ENCODE data around the gene KCNMB2.

Gene KCNMB2

DNA sequence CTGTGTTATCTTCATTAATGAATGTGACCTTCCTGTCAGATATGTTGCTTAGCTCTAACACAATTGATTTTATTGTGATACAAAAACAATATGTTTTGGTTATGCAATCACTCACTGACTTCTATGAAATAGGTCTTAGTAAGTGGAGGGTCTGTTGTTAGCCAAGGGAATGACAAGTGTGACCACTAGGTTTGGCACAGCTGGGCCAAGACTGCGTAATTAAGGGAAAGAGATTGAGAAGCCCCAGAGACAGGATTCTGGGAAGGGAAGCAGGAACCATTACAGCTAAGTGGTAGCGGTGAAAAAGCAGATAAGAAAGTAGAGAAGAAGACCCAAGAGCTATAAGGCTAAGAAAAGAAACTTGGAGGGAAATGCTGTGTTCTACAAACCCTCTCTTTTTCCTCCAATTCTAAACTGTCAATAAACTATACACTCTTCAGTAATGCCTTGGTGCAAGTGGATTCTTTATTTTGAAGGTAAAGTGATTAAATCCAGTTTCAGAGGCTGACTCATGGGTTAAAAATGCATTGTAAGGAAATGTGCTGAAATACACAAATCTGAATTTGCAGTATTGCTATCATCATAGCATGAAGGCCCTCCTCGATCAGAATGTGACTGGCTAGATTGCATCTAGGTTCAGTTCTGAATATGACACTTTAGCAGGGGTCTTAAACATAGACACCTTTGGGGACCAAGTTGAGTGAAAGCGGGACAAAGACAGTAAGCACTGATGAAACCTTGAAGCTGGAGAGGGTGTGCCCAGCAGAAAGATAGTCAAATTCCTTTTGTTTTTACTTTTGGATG is 26.1 kb downstream of the KCNMB2 start:
- in situ Hi-C loops (cut with HindIII; ENCODE audit: low pct_unique_long_range_greater_than_20kb, low sequenced_read_pairs): no loop called here
- DNase-seq (ENCODE audit: low read depth in 1 of 2, low spot score in 1 of 2): no peak
- no peak for TF ChIP-seq JUND (IDR thresholded peaks at IDR 0.05; ENCODE audit: low read depth)

DNA sequence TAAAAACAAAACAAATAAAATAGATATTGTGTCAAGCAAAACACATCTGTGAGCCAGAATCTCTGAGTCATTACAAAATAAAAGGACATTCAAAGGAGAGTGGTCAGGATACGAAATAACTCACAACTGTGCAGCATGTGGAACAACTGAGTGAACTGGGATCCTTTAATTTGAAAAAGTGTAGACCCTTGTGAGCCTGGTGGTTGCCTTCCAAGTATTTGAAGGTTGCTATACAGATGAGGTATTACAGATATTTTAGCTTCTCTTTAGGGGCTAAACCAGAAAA is 26.7 kb downstream of the KCNMB2 start:
- no peak for TF ChIP-seq JUND (IDR thresholded peaks at IDR 0.05; ENCODE audit: low read depth)
- DNase-seq (ENCODE audit: low read depth in 1 of 2, low spot score in 1 of 2): no peak
- in situ Hi-C loops (cut with HindIII; ENCODE audit: low pct_unique_long_range_greater_than_20kb, low sequenced_read_pairs): no loop called here

DNA sequence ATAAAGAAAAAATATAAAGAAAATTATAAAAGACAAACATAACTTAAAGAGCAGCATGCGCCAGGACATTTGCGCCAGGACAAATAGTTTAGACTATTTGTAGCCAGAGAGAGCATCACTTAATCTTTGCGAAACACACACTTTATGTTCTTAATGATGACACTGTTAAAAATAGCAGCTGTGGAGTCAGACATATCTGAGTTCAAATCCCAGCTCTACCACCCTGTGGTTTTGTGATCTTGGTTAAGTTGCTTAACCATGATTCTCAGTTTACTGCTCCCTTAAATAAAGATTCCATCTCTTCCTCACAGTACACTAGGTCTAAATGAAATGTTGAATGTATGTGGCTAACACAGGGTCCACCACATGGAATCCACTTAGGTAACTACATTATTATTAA is 31.4 kb downstream of the KCNMB2 start:
- in situ Hi-C loops (cut with HindIII; ENCODE audit: low pct_unique_long_range_greater_than_20kb, low sequenced_read_pairs): no loop called here
- no peak for TF ChIP-seq JUND (IDR thresholded peaks at IDR 0.05; ENCODE audit: low read depth)
- DNase-seq (ENCODE audit: low read depth in 1 of 2, low spot score in 1 of 2): no peak

DNA sequence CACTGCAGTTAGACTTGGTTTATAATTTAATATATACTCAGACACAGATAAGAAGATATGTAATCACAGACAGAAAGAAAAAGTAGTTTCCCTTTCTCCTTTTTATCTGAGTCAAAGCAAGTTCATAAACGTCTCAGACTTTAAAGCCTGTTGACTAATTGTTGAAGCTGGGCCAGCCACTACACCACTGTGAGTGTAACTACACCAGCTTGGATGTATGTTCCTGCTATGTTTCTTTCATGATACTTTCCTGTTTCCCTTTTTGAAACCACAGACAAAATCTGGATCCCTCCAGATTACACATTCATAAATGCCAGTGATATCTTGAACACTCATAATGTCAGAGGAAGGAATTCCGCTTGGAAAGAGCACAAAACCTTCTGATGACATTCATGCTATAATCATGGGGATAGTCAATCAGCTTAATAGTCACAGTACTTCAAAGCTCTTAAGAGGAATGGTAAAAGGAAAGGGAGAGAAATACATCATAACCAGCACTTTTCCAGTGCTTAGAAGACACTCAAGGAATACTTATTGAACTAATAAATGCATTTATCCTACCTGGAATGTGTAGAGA is 32.0 kb downstream of the KCNMB2 start:
- TF ChIP-seq JUND (IDR thresholded peaks at IDR 0.05; ENCODE audit: low read depth): no peak
- DNase-seq (ENCODE audit: low read depth in 1 of 2, low spot score in 1 of 2): no peak
- in situ Hi-C loops (cut with HindIII; ENCODE audit: low pct_unique_long_range_greater_than_20kb, low sequenced_read_pairs): no loop called here

DNA sequence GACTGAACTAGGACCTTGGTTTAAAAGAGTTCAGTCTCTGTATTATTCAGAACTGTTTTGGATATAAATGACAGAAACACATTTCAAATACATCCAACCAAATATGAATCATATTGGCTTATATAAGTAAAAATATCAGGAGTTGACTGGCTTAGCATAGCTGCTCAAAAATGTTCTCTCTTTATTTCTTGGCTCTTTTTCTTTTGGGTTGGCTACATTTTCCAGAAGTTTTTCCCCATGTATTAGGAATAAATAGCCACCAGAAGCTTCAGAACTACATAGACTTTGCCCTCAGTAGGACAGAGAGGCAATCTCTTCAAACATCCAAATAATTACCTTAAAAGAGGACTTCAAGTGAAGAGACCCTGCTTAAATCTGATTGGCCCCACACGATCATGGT is 32.7 kb downstream of the KCNMB2 start:
- no peak for DNase-seq (ENCODE audit: low read depth in 1 of 2, low spot score in 1 of 2)
- in situ Hi-C loops (cut with HindIII; ENCODE audit: low pct_unique_long_range_greater_than_20kb, low sequenced_read_pairs): no loop called here
- no peak for TF ChIP-seq JUND (IDR thresholded peaks at IDR 0.05; ENCODE audit: low read depth)

DNA sequence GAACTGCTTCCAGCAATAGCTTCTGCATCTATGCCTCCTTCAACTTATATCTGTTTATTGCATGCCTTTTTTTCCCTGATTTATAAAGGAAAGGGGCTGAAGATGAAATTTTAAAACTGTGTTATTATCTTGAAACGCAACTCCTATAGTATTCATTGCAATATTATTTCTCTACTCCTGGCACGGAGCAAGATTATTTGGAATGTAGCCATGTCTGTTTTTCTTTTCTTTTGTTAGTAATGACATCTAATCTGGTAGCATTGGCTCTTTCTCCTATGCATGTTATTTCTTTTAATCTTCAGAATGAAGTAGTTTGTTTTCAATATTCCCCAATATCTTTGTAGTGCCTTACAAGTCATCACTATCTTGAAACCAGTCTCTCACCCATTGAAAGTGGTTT is 33.6 kb downstream of the KCNMB2 start:
- in situ Hi-C loops (cut with HindIII; ENCODE audit: low pct_unique_long_range_greater_than_20kb, low sequenced_read_pairs): no loop called here
- DNase-seq (ENCODE audit: low read depth in 1 of 2, low spot score in 1 of 2): no peak
- no peak for TF ChIP-seq JUND (IDR thresholded peaks at IDR 0.05; ENCODE audit: low read depth)

DNA sequence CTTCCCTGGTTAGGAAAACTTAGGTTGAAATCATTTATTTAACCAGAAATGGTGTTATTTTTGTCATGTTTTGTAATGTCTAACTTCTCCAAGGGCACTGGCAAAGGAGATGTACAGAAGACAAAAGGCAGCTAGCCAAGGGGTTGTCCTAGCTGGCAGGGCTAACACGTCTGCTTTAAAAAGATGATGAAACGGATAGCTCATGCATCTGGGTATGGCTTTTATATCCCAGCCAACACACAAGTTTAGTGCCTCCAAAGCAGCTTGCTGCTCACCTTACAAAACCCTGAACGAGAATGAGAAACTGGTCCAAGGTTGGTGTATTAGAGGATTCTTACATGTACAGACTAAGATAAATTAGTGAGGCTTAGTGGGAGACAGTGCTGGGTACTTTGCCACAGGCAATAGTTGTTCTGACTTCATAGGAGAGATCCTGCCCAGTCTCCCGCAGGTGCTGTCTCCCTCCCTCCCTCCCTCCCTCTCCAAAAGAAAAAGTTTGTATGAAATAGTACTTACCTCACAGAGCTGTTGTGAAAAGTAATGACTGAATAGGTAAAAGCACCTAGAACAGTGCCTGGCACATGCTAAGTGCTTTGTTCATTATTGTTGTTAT is 47.8 kb downstream of the KCNMB2 start:
- DNase-seq (ENCODE audit: low read depth in 1 of 2, low spot score in 1 of 2): peak in 1 of 2 experiments; percentile 33
- in situ Hi-C loops (cut with HindIII; ENCODE audit: low pct_unique_long_range_greater_than_20kb, low sequenced_read_pairs): no loop called here
- TF ChIP-seq JUND (IDR thresholded peaks at IDR 0.05; ENCODE audit: low read depth): no peak

DNA sequence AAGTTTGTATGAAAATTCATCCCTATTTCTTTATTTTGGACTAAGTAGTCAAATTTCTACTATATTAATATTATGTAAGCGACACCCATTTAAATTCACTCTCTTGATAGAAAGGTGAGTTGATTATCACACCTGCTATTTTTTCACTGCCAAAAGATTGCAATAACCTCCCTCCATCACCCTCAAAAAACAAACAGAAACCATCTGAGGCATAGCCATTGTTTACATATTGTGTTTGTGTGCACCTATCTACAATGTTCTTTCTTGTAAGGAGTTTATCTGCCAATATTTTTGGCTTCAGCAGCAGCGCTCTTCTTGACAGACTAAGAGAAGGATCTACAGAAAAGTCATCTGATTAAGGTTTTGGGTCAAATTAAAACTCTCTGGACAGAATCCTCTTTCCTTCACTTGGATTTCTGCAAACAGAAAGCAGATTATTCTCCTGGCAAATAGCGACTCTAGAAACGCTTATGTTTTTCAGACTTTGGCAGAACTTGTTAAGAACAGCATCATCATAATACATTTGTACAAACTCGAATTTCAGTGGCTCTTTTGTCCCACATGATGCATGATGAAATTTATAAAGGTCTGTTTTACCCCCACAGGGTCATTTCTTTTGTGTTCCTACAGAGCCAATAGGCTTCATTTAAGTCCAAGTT is 48.6 kb downstream of the KCNMB2 start:
- DNase-seq (ENCODE audit: low read depth in 1 of 2, low spot score in 1 of 2): no peak
- in situ Hi-C loops (cut with HindIII; ENCODE audit: low pct_unique_long_range_greater_than_20kb, low sequenced_read_pairs): no loop called here
- TF ChIP-seq JUND (IDR thresholded peaks at IDR 0.05; ENCODE audit: low read depth): no peak

DNA sequence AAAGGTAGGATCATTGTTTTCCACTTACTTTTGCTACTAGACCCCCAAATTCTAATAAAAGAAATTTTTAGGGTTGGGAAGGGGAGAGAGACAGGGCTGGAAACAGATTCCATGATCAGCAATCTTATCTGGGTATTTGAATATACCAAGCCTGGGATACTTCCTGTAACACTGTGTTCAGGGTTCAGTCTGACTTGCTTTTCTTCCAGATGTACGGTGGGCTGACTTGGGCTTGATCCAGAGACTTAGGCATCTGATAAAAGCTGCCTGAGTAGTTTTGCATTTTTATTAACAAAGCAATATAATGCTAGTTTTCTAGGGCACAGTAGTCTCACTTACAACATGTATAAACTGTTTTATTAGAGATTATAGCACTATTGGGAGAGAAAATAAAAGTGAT is 49.2 kb downstream of the KCNMB2 start:
- DNase-seq (ENCODE audit: low read depth in 1 of 2, low spot score in 1 of 2): no peak
- TF ChIP-seq JUND (IDR thresholded peaks at IDR 0.05; ENCODE audit: low read depth): no peak
- in situ Hi-C loops (cut with HindIII; ENCODE audit: low pct_unique_long_range_greater_than_20kb, low sequenced_read_pairs): no loop called here

DNA sequence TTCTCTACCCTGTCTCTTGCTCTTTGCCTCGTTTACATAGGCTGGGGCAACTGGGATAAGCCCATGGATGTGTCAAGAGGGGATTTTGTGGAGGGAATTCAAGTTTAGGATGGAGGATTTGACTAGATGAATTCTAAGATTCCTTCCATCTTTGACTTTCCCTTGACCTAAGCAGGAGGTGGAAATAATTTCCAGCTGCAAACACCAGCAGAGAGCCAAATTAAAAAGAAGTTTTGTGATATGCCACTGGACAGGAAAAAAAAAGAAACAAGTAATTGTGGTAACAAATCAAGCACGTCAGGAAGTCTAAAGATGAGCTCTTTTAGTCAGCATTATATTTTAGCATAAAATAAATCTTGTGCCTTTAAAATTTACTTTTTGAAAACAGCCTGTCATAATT is 49.8 kb downstream of the KCNMB2 start:
- no peak for TF ChIP-seq JUND (IDR thresholded peaks at IDR 0.05; ENCODE audit: low read depth)
- no peak for DNase-seq (ENCODE audit: low read depth in 1 of 2, low spot score in 1 of 2)
- in situ Hi-C loops (cut with HindIII; ENCODE audit: low pct_unique_long_range_greater_than_20kb, low sequenced_read_pairs): no loop called here

DNA sequence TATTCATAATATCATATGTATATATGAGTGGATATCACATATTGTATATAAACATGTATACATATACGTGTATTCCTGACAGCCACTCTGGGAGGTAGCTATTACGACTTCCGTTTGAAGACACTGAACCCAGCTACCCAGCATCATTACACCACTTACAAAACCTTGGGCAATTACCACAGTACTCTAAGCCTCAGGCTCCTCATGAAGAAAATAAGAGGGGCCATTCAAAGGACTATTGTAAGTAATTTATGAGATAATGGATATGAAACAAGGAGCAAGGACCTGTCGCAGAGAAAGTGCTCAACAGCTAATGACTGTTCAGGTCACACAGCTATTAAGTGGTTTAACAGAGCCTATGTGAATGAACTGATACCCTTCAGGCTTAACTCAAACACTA is 52.4 kb downstream of the KCNMB2 start:
- TF ChIP-seq JUND (IDR thresholded peaks at IDR 0.05; ENCODE audit: low read depth): no peak
- DNase-seq (ENCODE audit: low read depth in 1 of 2, low spot score in 1 of 2): no peak
- in situ Hi-C loops (cut with HindIII; ENCODE audit: low pct_unique_long_range_greater_than_20kb, low sequenced_read_pairs): no loop called here

DNA sequence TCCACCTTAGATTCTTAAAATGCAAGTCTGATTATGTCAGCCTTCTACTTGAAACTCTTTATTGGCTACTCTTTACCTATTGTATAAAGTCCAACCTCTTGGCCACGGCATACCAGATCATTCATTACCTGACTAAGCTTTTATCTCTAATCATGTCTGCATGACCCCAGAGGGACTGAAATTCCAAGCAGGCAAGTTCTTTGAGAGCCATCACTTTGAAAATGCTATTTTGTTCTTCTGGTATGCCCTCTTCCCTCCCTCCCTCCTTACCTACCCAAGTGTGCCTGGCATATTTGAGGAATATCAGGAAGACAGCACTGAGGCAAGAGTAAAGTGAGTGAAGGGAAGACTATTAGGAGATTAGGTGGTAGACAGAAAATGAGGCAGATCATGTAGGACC is 57.5 kb downstream of the KCNMB2 start:
- no peak for DNase-seq (ENCODE audit: low read depth in 1 of 2, low spot score in 1 of 2)
- in situ Hi-C loops (cut with HindIII; ENCODE audit: low pct_unique_long_range_greater_than_20kb, low sequenced_read_pairs): no loop called here

DNA sequence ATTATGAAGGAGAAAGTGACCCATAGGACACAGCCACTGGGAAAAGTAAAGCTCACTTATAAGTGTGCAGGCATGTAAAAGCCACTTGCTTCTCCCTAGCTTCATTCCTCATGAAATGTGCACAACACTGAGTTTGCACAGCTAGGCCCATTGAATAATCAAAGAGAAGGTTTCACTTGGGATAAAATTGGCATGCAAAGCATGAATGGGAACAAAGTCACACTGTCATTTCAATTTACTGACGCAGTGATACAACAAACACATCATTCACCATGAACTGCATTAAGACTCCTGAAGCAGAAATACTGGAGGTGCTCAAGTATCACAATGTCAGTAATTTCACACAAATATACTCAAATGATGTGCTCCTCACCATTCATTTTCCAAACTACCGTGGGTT is 61.1 kb downstream of the KCNMB2 start:
- in situ Hi-C loops (cut with HindIII; ENCODE audit: low pct_unique_long_range_greater_than_20kb, low sequenced_read_pairs): no loop called here
- no peak for TF ChIP-seq JUND (IDR thresholded peaks at IDR 0.05; ENCODE audit: low read depth)
- no peak for DNase-seq (ENCODE audit: low read depth in 1 of 2, low spot score in 1 of 2)

More for the DNA sequence above, 57.5 kb downstream of the KCNMB2 start:
- no peak for TF ChIP-seq JUND (IDR thresholded peaks at IDR 0.05; ENCODE audit: low read depth)
